MCF 10A (cell line): Measurements from ENCODE around the gene SLC41A3. TPM values are rescaled to one million over a fixed set of nuclear protein-coding genes. Genes with fewer than 3 reads are reported as not detected.
"Not testable (repeated sequence)": the region's sequence is repeated elsewhere in the genome, so short reads cannot be mapped to it uniquely, and the experiment has no call there.

Source experiments
- BruUV-seq: library from RNA; stranded (reverse); fragments of 400-500 nt; replicated peaks from 2 replicates; lab custom pipeline; 2021; lab: Mats Ljungman, UMichigan
- CTCF ChIA-PET: fragments of 300-600 bp; sonication (Branson Sonifier 250); formaldehyde crosslinking; extraction: SDS; loops from one replicate; lab custom pipeline; 2021; ENCODE audit warnings: antibody characterized with exemption, inconsistent platforms; lab: Yijun Ruan, JAX
- POLR2A ChIA-PET: fragments of 300-600, 350-650 bp; sonication (Branson Sonifier 250); formaldehyde crosslinking; extraction: SDS; loops from one replicate; lab custom pipeline; 2020; ENCODE audit warnings: antibody characterized with exemption, inconsistent platforms; lab: Yijun Ruan, JAX
- DNase-seq: peaks from one replicate; pipeline ENCODE4 v3.0.0-alpha.2; 2018; ENCODE audit not compliant: unreplicated experiment
- H3K27ac Mint-ChIP-seq: one replicate; pipeline ENCODE4 v1.8.0; 2022; ENCODE audit warnings: mild to moderate bottlenecking, low read depth, mixed read lengths; ENCODE audit not compliant: unreplicated experiment
- H3K27me3 Mint-ChIP-seq: one replicate; pipeline ENCODE4 v1.8.0; 2022; ENCODE audit warnings: mixed read lengths; ENCODE audit not compliant: insufficient read depth, unreplicated experiment
- H3K36me3 Mint-ChIP-seq: one replicate; pipeline ENCODE4 v1.8.0; 2022; ENCODE audit warnings: mild to moderate bottlenecking, moderate library complexity, mixed read lengths; ENCODE audit not compliant: insufficient read depth, unreplicated experiment
- H3K4me1 Mint-ChIP-seq: one replicate; pipeline ENCODE4 v1.8.0; 2022; ENCODE audit warnings: mixed read lengths; ENCODE audit not compliant: insufficient read depth, unreplicated experiment
- H3K4me3 Mint-ChIP-seq: one replicate; pipeline ENCODE4 v1.8.0; 2022; ENCODE audit warnings: mild to moderate bottlenecking, moderate library complexity, mixed read lengths; ENCODE audit not compliant: unreplicated experiment
- H3K9me3 Mint-ChIP-seq: one replicate; pipeline ENCODE4 v1.8.0; 2022; ENCODE audit warnings: mixed read lengths; ENCODE audit not compliant: unreplicated experiment
- CTCF ChIP-seq: fragments of 200-600 bp; IDR thresholded peaks from one replicate; pipeline ENCODE4 v1.8.0; 2022; ENCODE audit warnings: antibody characterized with exemption, mild to moderate bottlenecking; ENCODE audit not compliant: unreplicated experiment
- intact Hi-C: fragments of 100-400 bp; cut with micrococcal nuclease; formaldehyde crosslinking; loops from 2 replicates; pipeline ENCODE4 v1.14.1; 2022
- total RNA-seq: library from RNA; stranded (reverse); gene quantifications from 2 replicates; pipeline ENCODE4 v1.2.3, GENCODE V29; 2022

SLC41A3 gene
- total RNA-seq, 1 experiment from 2014 or later = 43.2 TPM

- BruUV-seq = no TSS peak
- H3K4me1 Mint-ChIP-seq = peaks cover 3% of the 10 kb centered on the region
- H3K27me3 Mint-ChIP-seq = no peaks in the 10 kb centered on the region
- CTCF ChIA-PET = interaction anchor here (0.6 kb wide), 1 partner anchor 61 kb away, joined by 3 read pairs; no protein-coding TSS in a partner anchor
- H3K4me3 Mint-ChIP-seq = no peak overlapping the region
- POLR2A ChIA-PET = no interaction called here
- H3K27ac Mint-ChIP-seq = no peak overlapping the region
- no peak for DNase-seq
- intact Hi-C loops = no loop called here
- no peaks in the 10 kb centered on the region for H3K9me3 Mint-ChIP-seq
- no peak for TF ChIP-seq CTCF
- peaks cover 5% of the 10 kb centered on the region for H3K36me3 Mint-ChIP-seq
Observed at GRCh38 chr3:126076140-126076539, 7.8 kb downstream of the SLC41A3 start.

GRCh38 chr3:126070146-126070545, 13.8 kb downstream of the SLC41A3 start:
- BruUV-seq = no TSS peak
- H3K36me3 Mint-ChIP-seq = peaks cover 11% of the 10 kb centered on the region
- intact Hi-C loops = no loop called here
- no peak overlapping the region for H3K4me3 Mint-ChIP-seq
- POLR2A ChIA-PET = interaction anchor here (0.7 kb wide), 1 partner anchor 94 kb away, joined by 4 read pairs; no protein-coding TSS in a partner anchor
- H3K9me3 Mint-ChIP-seq = no peaks in the 10 kb centered on the region
- H3K27ac Mint-ChIP-seq = no peak overlapping the region
- CTCF ChIA-PET = interaction anchor here (0.6 to 1.4 kb wide), 4 partner anchors 12 to 217 kb away, joined by 3 to 4 read pairs (median 3); no protein-coding TSS in a partner anchor
- DNase-seq = no peak
- H3K4me1 Mint-ChIP-seq = no peaks in the 10 kb centered on the region
- TF ChIP-seq CTCF = no peak
- H3K27me3 Mint-ChIP-seq = no peaks in the 10 kb centered on the region

GRCh38 chr3:126067959-126068358, 16.0 kb downstream of the SLC41A3 start:
- no peak for TF ChIP-seq CTCF
- Mint-ChIP-seq H3K27me3 (no peaks in the 10 kb centered on the region), H3K4me1 (no peaks in the 10 kb centered on the region), H3K4me3 (no peak overlapping the region), H3K36me3 (peaks cover 10% of the 10 kb centered on the region), H3K27ac (no peak overlapping the region), H3K9me3 (no peaks in the 10 kb centered on the region)
- BruUV-seq = no TSS peak
- CTCF ChIA-PET = interaction anchor here (0.7 kb wide), 1 partner anchor 1141 kb away, joined by 3 read pairs; no protein-coding TSS in a partner anchor
- POLR2A ChIA-PET = no interaction called here
- DNase-seq = no peak
- intact Hi-C loops = no loop called here

GRCh38 chr3:126066676-126067075, 17.2 kb downstream of the SLC41A3 start:
- POLR2A ChIA-PET, intact Hi-C loops, H3K36me3 Mint-ChIP-seq, DNase-seq, H3K4me1 Mint-ChIP-seq, H3K27ac Mint-ChIP-seq, BruUV-seq, CTCF ChIA-PET, H3K27me3 Mint-ChIP-seq, H3K4me3 Mint-ChIP-seq, H3K9me3 Mint-ChIP-seq: not testable (repeated sequence)
